Lung (tissue), 12 donors: ENCODE results near the gene VARS1. TPM values are rescaled to one million over a fixed set of nuclear protein-coding genes. Genes with fewer than 3 reads are reported as not detected.
"Not testable (repeated sequence)": the region's sequence is repeated elsewhere in the genome, so short reads cannot be mapped to it uniquely, and the experiment has no call there.

ENCODE experiments used
- ATAC-seq: fragments of 200-7000 bp; cut with Tn5 transposase; one replicate; pipeline ENCODE4 v1.9.1; 2020; ENCODE audit warnings: moderate number of reproducible peaks; ENCODE audit not compliant: insufficient read depth, low FRiP score
- DNase-seq, 3 donors: peaks; one replicate each; pipeline ENCODE4 v3.0.0-alpha.2; 2013 to 2017
- H3K27ac ChIP-seq, 2 donors: one replicate each; pipeline ENCODE4 v1.5.1; 2013; ENCODE audit warnings: mild to moderate bottlenecking in 2 of 2, moderate library complexity in 2 of 2, control low read depth in 1 of 2, inconsistent platforms in 1 of 2, low read depth in 1 of 2, low read length in 1 of 2
- H3K27me3 ChIP-seq, 3 donors: one replicate each; pipeline ENCODE4 v1.5.1; 2013; ENCODE audit warnings: low read length in 2 of 3; ENCODE audit not compliant: control insufficient read depth in 3 of 3, insufficient read depth in 3 of 3
- H3K36me3 ChIP-seq, 4 donors: one replicate each; pipeline ENCODE4 v1.5.1; 2013; ENCODE audit warnings: low read length in 4 of 4, mild to moderate bottlenecking in 1 of 4, moderate library complexity in 1 of 4; ENCODE audit not compliant: control insufficient read depth in 4 of 4, insufficient read depth in 4 of 4
- H3K4me1 ChIP-seq, 5 donors: one replicate each; pipeline ENCODE4 v1.5.1; 2013; ENCODE audit warnings: low read length in 5 of 5, mild to moderate bottlenecking in 2 of 5, moderate library complexity in 1 of 5; ENCODE audit not compliant: control insufficient read depth in 5 of 5, insufficient read depth in 5 of 5
- H3K4me3 ChIP-seq: one replicate; pipeline ENCODE4 v1.5.1; 2013; ENCODE audit warnings: mild to moderate bottlenecking, control low read depth, moderate library complexity
- H3K9ac ChIP-seq, 2 donors: one replicate each; pipeline ENCODE4 v1.5.1; 2013; ENCODE audit warnings: low read length in 2 of 2, control low read depth in 1 of 2; ENCODE audit not compliant: insufficient read depth in 1 of 2
- H3K9me3 ChIP-seq, 4 donors: one replicate each; pipeline ENCODE4 v1.5.1; 2013; ENCODE audit warnings: low read length in 3 of 4, mild to moderate bottlenecking in 1 of 4, moderate library complexity in 1 of 4; ENCODE audit not compliant: control insufficient read depth in 4 of 4, insufficient read depth in 3 of 4
- CTCF ChIP-seq: IDR thresholded peaks from 2 replicates; pipeline ENCODE4 v1.5.1; 2012; ENCODE audit warnings: mild to moderate bottlenecking; ENCODE audit errors: control extremely low read depth, extremely low read depth
- WGBS, 2 donors: extraction: QIAGEN DNeasy Blood & Tissue Kit; methylation state at CpG; one replicate each; pipeline ENCODE4 v1.1.7; 2013; 5-methylcytosine and 5-hydroxymethylcytosine counted together
- polyA plus RNA-seq, 2 donors: library from polyadenylated mRNA; stranded (reverse); fragments of 200-250 nt; gene quantifications; one replicate each; pipeline ENCODE4 v1.2.1, GENCODE V29; 2013
- total RNA-seq, 2 donors: library from RNA; depleted of rRNA in 1 of 2; stranded (reverse); fragments of >200 nt in 1 of 2; gene quantifications; one replicate each; pipeline ENCODE4 v1.2.1, GENCODE V29; 2014 to 2021
- donor health status: control.
- donor health status: control.
- donor health status: Bipolar disorder and iron deficiency.
- donor health status: healthy.
- donor health status: DM: yes; HTN: yes; CAD: no.

The VARS1 gene
- total and polyA plus RNA-seq, 4 donors, result 32.2 to 95.4 (median 41.0) TPM

- no peaks in the 10 kb centered on the region for H3K9me3 ChIP-seq
- no peak for TF ChIP-seq CTCF
- WGBS, 2 donors, result 1 to 2% methylated on average over 39 to 44 of the region's 44 CpGs
- peaks cover 0 to 13% (median 5%) of the 10 kb centered on the region in 5 donors for H3K4me1 ChIP-seq
- H3K9ac ChIP-seq, result peak overlapping the region; percentile 78 to 84
- DNase-seq (peak in 2 of 3 donors; percentile 23 to 29), ATAC-seq (peak; percentile 11)
- H3K27me3 ChIP-seq, result no peaks in the 10 kb centered on the region
- peaks cover 0 to 14% (median 12%) of the 10 kb centered on the region in 4 donors for H3K36me3 ChIP-seq
- H3K4me3 ChIP-seq, result peak overlapping the region; percentile 71
- H3K27ac ChIP-seq, result peak overlapping the region; percentile 97 to 99
These were observed 511 bp downstream of the VARS1 start for GRCh38 chr6:31794866-31795615.

DNA sequence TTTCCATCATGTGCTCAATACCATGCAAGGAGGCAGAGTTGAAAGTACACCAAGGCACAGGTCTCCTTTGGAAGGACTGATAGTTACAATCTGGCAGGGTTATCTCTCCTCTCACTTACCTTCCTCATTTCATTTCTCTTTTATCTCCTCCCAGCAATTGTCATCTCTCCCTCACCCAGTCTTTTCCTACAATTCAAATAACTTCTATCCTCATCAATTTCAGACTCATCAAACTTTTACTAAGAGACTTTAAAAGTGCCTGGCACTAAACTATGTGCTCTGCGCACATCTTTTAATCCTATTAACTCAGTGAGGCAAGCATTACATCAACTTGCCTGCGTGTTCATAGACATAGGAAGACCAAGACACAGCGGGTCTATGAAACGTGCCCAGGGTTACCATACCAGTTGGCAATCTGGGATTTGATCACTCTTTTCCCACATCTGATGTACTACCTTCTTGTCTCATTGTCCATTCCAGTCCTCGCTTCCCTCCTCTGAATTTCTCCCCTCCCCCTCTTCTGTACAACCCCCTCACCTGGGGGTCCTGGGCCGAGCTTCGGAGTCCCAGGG lies 1.2 kb downstream of the VARS1 start:
- DNase-seq, result peak in 1 of 3 donors; percentile 38
- ATAC-seq, result no peak
- Histone ChIP-seq H3K9ac (peak overlapping the region; percentile 71 to 84), H3K9me3 (no peaks in the 10 kb centered on the region), H3K27me3 (no peaks in the 10 kb centered on the region), H3K4me1 (peaks cover 0 to 13% (median 5%) of the 10 kb centered on the region in 5 donors), H3K36me3 (peaks cover 1 to 14% (median 13%) of the 10 kb centered on the region in 4 donors), H3K4me3 (peak overlapping the region; percentile 71), H3K27ac (peak overlapping the region; percentile 97 to 99)
- 27 to 31% methylated on average over 7 of the region's 7 CpGs for WGBS, 2 donors
- TF ChIP-seq CTCF, result no peak

- WGBS, 2 donors, result 93 to 96% methylated on average over 6 of the region's 6 CpGs
- not testable (repeated sequence) for H3K4me3 ChIP-seq, H3K9ac ChIP-seq, DNase-seq, H3K27me3 ChIP-seq, H3K9me3 ChIP-seq, ATAC-seq
- Histone ChIP-seq H3K4me1 (peaks cover 0 to 13% (median 5%) of the 10 kb centered on the region in 5 donors), H3K27ac (peak overlapping the region in 1 of 2 donors; percentile 97), H3K36me3 (peaks cover 4 to 16% (median 15%) of the 10 kb centered on the region in 4 donors)
These were observed 1.7 kb downstream of the VARS1 start for GRCh38 chr6:31793927-31794245.

GRCh38 chr6:31792761-31793171 lies 2.8 kb downstream of the VARS1 start:
- no peak overlapping the region for H3K9ac ChIP-seq
- H3K36me3 ChIP-seq, result peaks cover 4 to 15% (median 13%) of the 10 kb centered on the region in 4 donors
- peaks cover 0 to 13% (median 5%) of the 10 kb centered on the region in 5 donors for H3K4me1 ChIP-seq
- WGBS, 2 donors, result 66 to 84% methylated on average over 12 of the region's 12 CpGs
- no peaks in the 10 kb centered on the region for H3K9me3 ChIP-seq
- TF ChIP-seq CTCF, result no peak
- ATAC-seq, result no peak
- no peak for DNase-seq
- no peak overlapping the region for H3K4me3 ChIP-seq
- H3K27me3 ChIP-seq, result no peaks in the 10 kb centered on the region
- H3K27ac ChIP-seq, result no peak overlapping the region
